Measurements from ENCODE around the gene TMEM141.

TMEM141 gene

GRCh38 chr9:136742591-136743391, 48.4 kb upstream of the TMEM141 start, which contains the start of gene LCN10:
TSS of gene LCN10 (minus strand) at chr9:136742940. CDS start at chr9:136742903, 37 bp downstream.
- Histone ChIP-seq H3K79me2 (ENCODE audit: insufficient read depth, low read length) (no peaks in the 10 kb centered on the region), H3K4me3 (ENCODE audit: low read depth, low read length, poor library complexity, severe bottlenecking) (no peak within 1 kb of the TSS), H3K36me3 (ENCODE audit: insufficient read depth, low read length) (no peaks in the 10 kb centered on the region), H3K4me1 (ENCODE audit: insufficient read depth, low read length, severe bottlenecking) (no peaks in the 10 kb centered on the region), H4K20me1 (ENCODE audit: insufficient read depth, low read length) (no peaks in the 10 kb centered on the region), H3K9ac (ENCODE audit: low read length) (no peak within 1 kb of the TSS), H3K9me3 (ENCODE audit: low read length) (no peaks in the 10 kb centered on the region), H3K9me2 (ENCODE audit: low read depth, low read length) (no peaks in the 10 kb centered on the region), H3K27me3 (ENCODE audit: insufficient read depth, low read length) (peaks cover 13% of the 10 kb centered on the region; the same call in 1 of the 2 replicates), H3K27ac (ENCODE audit: low read depth, low read length, poor library complexity, severe bottlenecking) (no peak within 1 kb of the TSS), H2AFZ (ENCODE audit: low read length) (no peak within 1 kb of the TSS), H3F3A (ENCODE audit: insufficient read depth, low read length) (no peaks in the 10 kb centered on the region), H3K4me2 (ENCODE audit: low read length) (no peak within 1 kb of the TSS)
- no peak for TF ChIP-seq CTCF (IDR thresholded peaks at IDR 0.05; ENCODE audit: low read length)
- TF ChIP-seq EZH2 (IDR thresholded peaks at IDR 0.05; ENCODE audit: borderline replicate concordance, low read length), result no peak

- no peaks in the 10 kb centered on the region for H3K9me3 ChIP-seq (ENCODE audit: low read length)
- H3K27ac ChIP-seq (ENCODE audit: low read depth, low read length, poor library complexity, severe bottlenecking), result no peak overlapping the region
- H4K20me1 ChIP-seq (ENCODE audit: insufficient read depth, low read length), result no peaks in the 10 kb centered on the region
- no peak overlapping the region for H3K4me2 ChIP-seq (ENCODE audit: low read length)
- peaks cover 13% of the 10 kb centered on the region; the same call in 1 of the 2 replicates for H3K27me3 ChIP-seq (ENCODE audit: insufficient read depth, low read length)
- TF ChIP-seq EZH2 (IDR thresholded peaks at IDR 0.05; ENCODE audit: borderline replicate concordance, low read length) (no peak), CTCF (IDR thresholded peaks at IDR 0.05; ENCODE audit: low read length) (no peak)
- no peaks in the 10 kb centered on the region for H3K36me3 ChIP-seq (ENCODE audit: insufficient read depth, low read length)
- no peaks in the 10 kb centered on the region for H3K4me1 ChIP-seq (ENCODE audit: insufficient read depth, low read length, severe bottlenecking)
- H3K9ac ChIP-seq (ENCODE audit: low read length), result no peak overlapping the region
- H2AFZ ChIP-seq (ENCODE audit: low read length), result no peak overlapping the region
- no peak overlapping the region for H3K4me3 ChIP-seq (ENCODE audit: low read depth, low read length, poor library complexity, severe bottlenecking)
- no peaks in the 10 kb centered on the region for H3K9me2 ChIP-seq (ENCODE audit: low read depth, low read length)
- no peaks in the 10 kb centered on the region for H3K79me2 ChIP-seq (ENCODE audit: insufficient read depth, low read length)
- H3F3A ChIP-seq (ENCODE audit: insufficient read depth, low read length), result no peaks in the 10 kb centered on the region
Measured at GRCh38 chr9:136743639-136744211, 47.4 kb upstream of the TMEM141 start.

GRCh38 chr9:136744773-136745172, 46.4 kb upstream of the TMEM141 start:
- Histone ChIP-seq H2AFZ (ENCODE audit: low read length) (no peak overlapping the region), H3K27me3 (ENCODE audit: insufficient read depth, low read length) (peaks cover 13% of the 10 kb centered on the region; the same call in 1 of the 2 replicates), H3K79me2 (ENCODE audit: insufficient read depth, low read length) (no peaks in the 10 kb centered on the region), H4K20me1 (ENCODE audit: insufficient read depth, low read length) (no peaks in the 10 kb centered on the region), H3K4me2 (ENCODE audit: low read length) (no peak overlapping the region), H3K27ac (ENCODE audit: low read depth, low read length, poor library complexity, severe bottlenecking) (no peak overlapping the region), H3K4me1 (ENCODE audit: insufficient read depth, low read length, severe bottlenecking) (no peaks in the 10 kb centered on the region), H3K9me2 (ENCODE audit: low read depth, low read length) (no peaks in the 10 kb centered on the region), H3K36me3 (ENCODE audit: insufficient read depth, low read length) (no peaks in the 10 kb centered on the region), H3K4me3 (ENCODE audit: low read depth, low read length, poor library complexity, severe bottlenecking) (no peak overlapping the region), H3F3A (ENCODE audit: insufficient read depth, low read length) (no peaks in the 10 kb centered on the region), H3K9me3 (ENCODE audit: low read length) (no peaks in the 10 kb centered on the region), H3K9ac (ENCODE audit: low read length) (no peak overlapping the region)
- TF ChIP-seq EZH2 (IDR thresholded peaks at IDR 0.05; ENCODE audit: borderline replicate concordance, low read length) (no peak), CTCF (IDR thresholded peaks at IDR 0.05; ENCODE audit: low read length) (no peak)

Measured in OCI-LY1 (cell line).